GM23338 (cell line): ENCODE data around the gene FGD3. TPM values are rescaled to one million over a fixed set of nuclear protein-coding genes. Genes with fewer than 3 reads are reported as not detected.

Experiments used
- ATAC-seq: fragments of 200-7000 bp; cut with Tn5 transposase; 3 replicates; pipeline ENCODE4 v1.9.1; 2020
- DNase-seq: peaks from one replicate; pipeline ENCODE4 v3.0.0-alpha.2; 2015; ENCODE audit warnings: low spot score
- H2AFZ ChIP-seq: fragments of 200-600 bp; sonication (generic); 2 replicates; pipeline ENCODE4 v1.8.0; 2016; ENCODE audit warnings: antibody characterized with exemption, mild to moderate bottlenecking, moderate library complexity
- H3F3A ChIP-seq: fragments of 200-600 bp; sonication (generic); replicated peaks from 2 replicates; pipeline ENCODE4 v1.8.0; 2017; ENCODE audit warnings: antibody characterized with exemption, mixed run types, low read depth
- H3K27ac ChIP-seq: fragments of 200-600 bp; sonication (generic); 2 replicates; pipeline ENCODE4 v1.6.1; 2016; ENCODE audit warnings: low read depth
- H3K27me3 ChIP-seq: fragments of 200-600 bp; sonication (generic); 2 replicates; pipeline ENCODE4 v1.8.0; 2016; ENCODE audit warnings: mild to moderate bottlenecking, mixed run types, moderate library complexity; ENCODE audit not compliant: insufficient read depth
- H3K36me3 ChIP-seq: fragments of 200-600 bp; sonication (generic); 2 replicates; pipeline ENCODE4 v1.8.0; 2016; ENCODE audit warnings: mild to moderate bottlenecking; ENCODE audit not compliant: insufficient read depth
- H3K4me1 ChIP-seq: fragments of 200-600 bp; sonication (generic); 2 replicates; pipeline ENCODE4 v1.8.0; 2016; ENCODE audit warnings: mild to moderate bottlenecking, moderate library complexity; ENCODE audit not compliant: insufficient read depth
- H3K4me2 ChIP-seq: fragments of 200-600 bp; sonication (generic); 2 replicates; pipeline ENCODE4 v1.7.1; 2017; ENCODE audit warnings: mixed run types
- H3K4me3 ChIP-seq: fragments of 200-600 bp; sonication (generic); 2 replicates; pipeline ENCODE4 v1.6.1; 2016; ENCODE audit warnings: mixed run types
- H3K79me2 ChIP-seq: fragments of 200-600 bp; sonication (generic); replicated peaks from 2 replicates; pipeline ENCODE4 v1.8.0; 2017; ENCODE audit warnings: mild to moderate bottlenecking; ENCODE audit not compliant: insufficient read depth
- H3K9me2 ChIP-seq: fragments of 200-600 bp; sonication (generic); 2 replicates; pipeline ENCODE4 v1.8.0; 2017; ENCODE audit not compliant: insufficient read depth
- H4K20me1 ChIP-seq: fragments of 200-600 bp; sonication (generic); replicated peaks from 2 replicates; pipeline ENCODE4 v1.8.0; 2017; ENCODE audit warnings: mild to moderate bottlenecking; ENCODE audit not compliant: insufficient read depth
- H3K27ac Mint-ChIP-seq: 2 replicates; pipeline ENCODE4 v1.8.0; 2020; ENCODE audit warnings: inconsistent platforms, mild to moderate bottlenecking, moderate library complexity, mixed read lengths
- H3K27me3 Mint-ChIP-seq: 3 replicates; pipeline ENCODE4 v1.8.0; 2022; ENCODE audit warnings: low read depth, mild to moderate bottlenecking, moderate library complexity, mixed read lengths, inconsistent platforms; ENCODE audit not compliant: insufficient read depth, poor library complexity
- H3K36me3 Mint-ChIP-seq: 3 replicates; pipeline ENCODE4 v1.8.0; 2021; ENCODE audit warnings: low read depth, mild to moderate bottlenecking, inconsistent platforms, moderate library complexity, mixed read lengths
- H3K4me1 Mint-ChIP-seq: 3 replicates; pipeline ENCODE4 v1.8.0; 2020; ENCODE audit warnings: mild to moderate bottlenecking, inconsistent platforms, mixed read lengths
- H3K4me3 Mint-ChIP-seq: 3 replicates; pipeline ENCODE4 v1.8.0; 2021; ENCODE audit warnings: moderate library complexity, mild to moderate bottlenecking, inconsistent platforms, mixed read lengths
- H3K9me3 Mint-ChIP-seq: 3 replicates; pipeline ENCODE4 v1.8.0; 2020; ENCODE audit warnings: moderate library complexity, mild to moderate bottlenecking, inconsistent platforms, mixed read lengths
- CREB1 ChIP-seq: fragments of 250-450 bp; sonication (Bioruptor Pico); IDR thresholded peaks from 2 replicates; pipeline ENCODE4 v1.5.0; 2020; ENCODE audit warnings: low read depth, mild to moderate bottlenecking, moderate library complexity
- ETS1 ChIP-seq: IDR thresholded peaks from 2 replicates; pipeline ENCODE4 v1.6.1; 2016; ENCODE audit warnings: antibody characterized with exemption
- EZH2 ChIP-seq: fragments of 200-600 bp; sonication (generic); IDR thresholded peaks from one replicate; pipeline ENCODE4 v1.8.0; 2017; ENCODE audit warnings: antibody characterized with exemption, mild to moderate bottlenecking, low read depth; ENCODE audit not compliant: unreplicated experiment
- EZH2phosphoT487 ChIP-seq: fragments of 200-600 bp; sonication (generic); IDR thresholded peaks from one replicate; pipeline ENCODE4 v1.8.1; 2018; ENCODE audit warnings: antibody characterized with exemption; ENCODE audit not compliant: unreplicated experiment
- JUNB ChIP-seq: IDR thresholded peaks from one replicate; pipeline ENCODE4 v1.6.1; 2016; ENCODE audit warnings: antibody characterized with exemption; ENCODE audit not compliant: unreplicated experiment
- NANOG ChIP-seq: IDR thresholded peaks from 2 replicates; pipeline ENCODE4 v1.6.1; 2016; ENCODE audit warnings: antibody characterized with exemption, borderline replicate concordance
- POLR2AphosphoS5 ChIP-seq: IDR thresholded peaks from 2 replicates; pipeline ENCODE4 v1.6.1; 2016; ENCODE audit warnings: antibody characterized with exemption, low read depth
- REST ChIP-seq: IDR thresholded peaks from one replicate; pipeline ENCODE4 v1.6.1; 2018; ENCODE audit warnings: antibody characterized with exemption; ENCODE audit not compliant: unreplicated experiment
- STAT1 ChIP-seq: IDR thresholded peaks from one replicate; pipeline ENCODE4 v1.6.1; 2016; ENCODE audit warnings: antibody characterized with exemption; ENCODE audit not compliant: unreplicated experiment
- ZNF114 ChIP-seq: fragments of 250-450 bp; sonication (Bioruptor Pico); IDR thresholded peaks from 2 replicates; pipeline ENCODE4 v1.5.0; 2020; ENCODE audit warnings: mild to moderate bottlenecking, moderate library complexity
- ZNF331 ChIP-seq: fragments of 250-450 bp; sonication (Bioruptor Pico); IDR thresholded peaks from 2 replicates; pipeline ENCODE4 v1.5.0; 2020; ENCODE audit warnings: low read depth, mild to moderate bottlenecking, moderate library complexity
- polyA plus RNA-seq: library from polyadenylated mRNA; unstranded; fragments of >200 nt; fragmentation: Nextera tagmentation; extraction: Ambion mirVana; gene quantifications from 2 replicates; pipeline ENCODE4 v1.2.1, GENCODE V29; 2016
- total RNA-seq: library from RNA; depleted of rRNA; stranded (reverse); fragments of >200 nt; shearing (Covaris generic); gene quantifications from 2 replicates; pipeline ENCODE4 v1.2.3, GENCODE V29; 2014

The FGD3 gene
- total and polyA plus RNA-seq, 2 experiments from 2014 or later: 0.95 to 1.7 TPM

- no peak for DNase-seq
- no peaks in the 10 kb centered on the region for H3K27me3 ChIP-seq
- no peak for ATAC-seq
- no peak overlapping the region for H3K4me2 ChIP-seq
- no peaks in the 10 kb centered on the region for H3F3A ChIP-seq
- Mint-ChIP-seq H3K27me3 (peaks cover 6% of the 10 kb centered on the region), H3K36me3 (no peaks in the 10 kb centered on the region; the same call in 2 of the 3 replicates), H3K4me1 (peaks cover 11% of the 10 kb centered on the region; the same call in 2 of the 3 replicates), H3K4me3 (no peak overlapping the region), H3K27ac (no peak overlapping the region), H3K9me3 (peaks cover 6% of the 10 kb centered on the region; the same call in 2 of the 3 replicates)
- no peak overlapping the region for H3K27ac ChIP-seq
- H3K79me2 ChIP-seq: no peaks in the 10 kb centered on the region
- no peaks in the 10 kb centered on the region for H4K20me1 ChIP-seq
- H3K9me2 ChIP-seq: no peaks in the 10 kb centered on the region
- no peak overlapping the region for H3K4me3 ChIP-seq
- no peaks in the 10 kb centered on the region; the same call in 1 of the 2 replicates for H3K4me1 ChIP-seq
- TF ChIP-seq JUNB (no peak), EZH2 (no peak), NANOG (no peak), ETS1 (no peak), REST (no peak), ZNF331 (no peak), CREB1 (CRISPR knock-in tag) (no peak), ZNF114 (CRISPR knock-in tag) (no peak), STAT1 (no peak), POLR2AphosphoS5 (no peak), EZH2phosphoT487 (no peak)
- H3K36me3 ChIP-seq: no peaks in the 10 kb centered on the region
- no peak overlapping the region for H2AFZ ChIP-seq
Observed at GRCh38 chr9:92961627-92962302, 14.4 kb downstream of the FGD3 start.

GRCh38 chr9:92962303-92962649 is 15.0 kb downstream of the FGD3 start:
- no peak overlapping the region for H3K27ac Mint-ChIP-seq
- Histone ChIP-seq H3K27me3 (no peaks in the 10 kb centered on the region), H3K36me3 (no peaks in the 10 kb centered on the region)
- no peak for TF ChIP-seq REST
- no peak for TF ChIP-seq NANOG
- no peak for TF ChIP-seq POLR2AphosphoS5
- TF ChIP-seq EZH2: no peak
- TF ChIP-seq CREB1 (CRISPR knock-in tag): no peak
- no peak for TF ChIP-seq ETS1
- TF ChIP-seq EZH2phosphoT487: no peak

More at GRCh38 chr9:92962303-92962649, 15.0 kb downstream of the FGD3 start:
- H3F3A ChIP-seq: no peaks in the 10 kb centered on the region
- Mint-ChIP-seq H3K9me3 (peaks cover 6% of the 10 kb centered on the region; the same call in 2 of the 3 replicates), H3K4me3 (no peak overlapping the region), H3K27me3 (peaks cover 7% of the 10 kb centered on the region), H3K4me1 (peaks cover 11% of the 10 kb centered on the region; the same call in 2 of the 3 replicates), H3K36me3 (no peaks in the 10 kb centered on the region; the same call in 2 of the 3 replicates)
- H4K20me1 ChIP-seq: no peaks in the 10 kb centered on the region
- H3K4me1 ChIP-seq: no peaks in the 10 kb centered on the region; the same call in 1 of the 2 replicates
- ATAC-seq: no peak
- no peak for DNase-seq
- no peak overlapping the region for H2AFZ ChIP-seq
- H3K27ac ChIP-seq: no peak overlapping the region
- no peak overlapping the region for H3K4me3 ChIP-seq
- no peaks in the 10 kb centered on the region for H3K79me2 ChIP-seq
- H3K4me2 ChIP-seq: no peak overlapping the region
- no peaks in the 10 kb centered on the region for H3K9me2 ChIP-seq
